SKM-1 (cell line): ENCODE results near the gene DDI1.

Experiments
- DNase-seq: peaks from one replicate; lab custom pipeline; 2025; ENCODE audit not compliant: unreplicated experiment; lab: John Stamatoyannopoulos, UW

DDI1 gene

GRCh38 chr11:104036588-104036987 lies at the start of gene DDI1:
DDI1 (plus strand) TSS chr11:104036640; CDS start chr11:104036823, 183 bp downstream.
- DNase-seq, result no peak

DNA sequence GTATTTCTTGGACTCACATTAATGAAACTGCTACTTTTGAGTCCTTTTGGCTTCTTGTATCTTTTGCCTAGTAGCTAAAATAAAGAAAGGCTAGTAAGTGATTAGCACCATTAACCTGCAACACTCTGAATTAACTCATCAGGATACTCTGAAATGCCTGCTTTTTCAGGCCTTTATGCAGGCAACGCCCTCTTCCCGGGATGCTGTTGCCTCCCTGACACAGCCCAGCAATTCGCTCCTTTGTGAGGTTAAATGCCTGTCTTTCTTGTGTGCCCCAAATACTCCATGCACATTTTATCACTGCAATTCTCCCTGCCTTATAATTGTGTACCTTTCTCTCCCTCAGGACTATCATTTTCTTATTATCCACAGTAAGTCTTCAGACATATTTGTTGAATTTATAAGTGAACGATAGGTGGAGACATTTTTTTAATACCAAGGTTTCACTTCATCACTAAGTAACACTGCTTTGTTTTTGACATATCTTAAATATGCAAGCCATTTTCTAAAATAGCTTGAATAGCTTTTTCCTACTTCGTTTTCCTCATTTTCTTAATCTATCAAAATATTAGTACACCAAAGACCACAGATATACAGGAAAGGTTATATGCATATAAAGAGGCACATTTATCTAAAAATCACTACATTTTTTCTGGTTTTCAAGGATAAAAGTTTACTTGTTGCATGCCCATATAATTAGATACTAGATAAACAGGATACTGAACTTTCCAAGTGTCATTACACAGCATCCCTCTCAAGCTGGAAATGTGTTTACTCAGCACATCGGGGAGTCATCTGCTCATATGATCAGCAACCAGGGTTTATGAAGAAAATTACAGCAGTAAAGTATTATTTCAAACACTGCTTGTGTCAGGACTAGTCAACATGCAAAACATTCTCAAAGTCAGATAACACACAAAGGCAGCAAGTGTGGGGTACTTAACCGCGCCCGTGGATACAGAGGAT lies 48.5 kb upstream of the DDI1 start:
- DNase-seq, result no peak

GRCh38 chr11:103988595-103988969 lies 47.9 kb upstream of the DDI1 start:
- DNase-seq, result no peak

- no peak for DNase-seq
These were observed 42.9 kb upstream of the DDI1 start for GRCh38 chr11:103993507-103993906.

DNA sequence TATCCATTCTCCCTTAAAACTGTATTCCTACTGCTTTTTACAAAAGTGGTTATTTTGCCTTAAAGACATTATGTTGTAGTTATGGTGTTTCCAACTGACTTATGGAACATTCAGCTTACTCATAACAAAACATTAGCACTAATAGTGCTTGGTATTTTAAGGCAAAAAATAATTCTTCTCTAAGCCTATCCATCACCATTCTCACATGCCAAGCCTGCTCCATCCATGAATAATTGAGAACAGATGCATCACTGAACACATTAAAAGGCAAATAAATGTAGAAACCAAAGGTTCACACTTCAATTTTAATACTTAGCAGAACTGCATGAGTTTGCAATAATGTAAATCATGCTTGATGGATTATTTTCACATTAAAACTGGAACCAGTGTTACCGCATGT lies 42.3 kb upstream of the DDI1 start:
- no peak for DNase-seq

DNA sequence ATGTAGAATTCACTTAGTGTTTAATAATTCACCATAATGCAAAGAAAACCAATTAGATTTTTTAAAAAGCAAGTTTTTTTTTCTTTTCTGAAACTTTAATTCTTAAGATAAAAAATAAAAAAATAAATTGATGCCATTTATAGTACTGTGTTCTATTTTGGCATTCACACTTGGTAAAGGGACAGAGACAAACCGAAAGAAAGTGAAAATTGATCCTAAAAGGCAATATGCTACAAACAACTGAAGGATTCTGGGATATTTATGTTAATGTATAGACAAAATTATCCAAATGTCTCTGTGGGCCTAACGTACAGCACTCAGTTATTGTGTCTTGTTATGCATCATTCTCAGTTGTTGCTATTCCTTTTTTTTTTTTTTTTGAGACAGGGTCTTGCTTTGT lies 41.9 kb upstream of the DDI1 start:
- no peak for DNase-seq

DNA sequence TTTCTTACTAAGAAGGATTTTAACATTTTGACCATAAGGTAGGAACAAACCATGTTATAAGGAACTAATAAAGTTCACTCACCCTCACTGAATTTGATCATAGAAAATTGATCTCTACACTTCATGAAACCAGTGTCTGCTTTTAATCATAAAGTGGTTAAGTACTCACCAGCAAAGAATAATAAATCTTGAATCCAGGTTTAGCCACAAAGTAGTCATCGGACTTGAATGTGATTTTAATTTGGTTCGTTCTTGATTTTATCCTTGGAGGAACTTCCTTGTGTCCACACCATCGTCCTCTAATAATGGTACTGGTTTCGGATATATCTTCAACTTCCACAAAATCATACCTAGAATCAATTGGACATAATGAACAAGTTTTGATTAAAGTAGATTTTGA lies 40.5 kb upstream of the DDI1 start:
- no peak for DNase-seq

DNA sequence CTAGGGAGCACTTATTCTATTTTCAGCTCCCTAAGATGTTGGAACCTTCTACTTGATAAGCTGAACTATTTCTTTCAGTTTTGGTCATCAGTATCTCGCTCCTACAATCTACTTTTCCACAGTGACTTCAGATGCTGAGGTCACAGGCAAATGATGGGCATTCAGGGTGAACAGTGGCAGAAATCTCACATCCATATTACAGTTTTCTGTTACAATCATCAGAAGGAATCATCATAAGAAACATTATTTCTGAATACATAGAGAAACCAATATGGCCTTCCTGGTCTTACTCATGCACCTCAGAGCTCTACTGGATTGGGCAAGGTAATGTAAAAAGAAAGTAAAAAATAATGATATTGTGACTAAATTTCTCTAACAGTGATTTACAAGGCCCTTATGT lies 39.4 kb upstream of the DDI1 start:
- no peak for DNase-seq

DNA sequence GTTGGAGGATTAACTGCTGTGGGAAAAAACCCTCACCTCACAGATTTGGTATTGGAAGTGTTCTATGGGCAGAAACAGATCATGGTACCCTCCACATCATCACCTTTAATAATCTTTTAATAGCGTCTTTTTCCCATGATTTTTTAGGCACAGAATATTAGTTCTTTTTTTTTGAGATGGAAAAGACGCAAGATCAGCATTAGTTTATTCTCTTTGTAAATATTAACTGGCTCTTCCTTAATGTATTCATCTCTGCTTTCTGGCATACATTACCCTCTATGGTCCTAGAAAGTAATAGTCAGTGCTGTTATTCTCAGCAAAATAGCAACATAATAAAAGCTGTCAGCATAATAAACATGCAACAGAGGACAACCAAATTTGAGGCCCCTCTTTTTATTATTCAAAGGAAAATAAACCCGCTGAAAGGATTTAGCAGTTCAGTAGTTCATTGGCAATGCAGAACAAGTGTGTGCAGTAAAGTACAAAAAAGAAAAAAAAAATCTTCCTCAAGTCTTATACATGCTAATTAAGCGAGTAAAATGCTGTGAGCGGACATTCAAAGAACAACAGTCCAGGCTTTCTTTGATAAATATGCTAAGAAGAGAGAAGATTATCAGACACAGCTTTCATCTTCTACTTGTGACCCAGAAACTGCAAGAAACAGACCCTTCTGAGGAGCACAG lies 37.5 kb upstream of the DDI1 start:
- DNase-seq, result no peak

GRCh38 chr11:104000798-104001197 lies 35.6 kb upstream of the DDI1 start:
- DNase-seq, result no peak

GRCh38 chr11:104001561-104002056 lies 34.8 kb upstream of the DDI1 start:
- DNase-seq, result no peak

DNA sequence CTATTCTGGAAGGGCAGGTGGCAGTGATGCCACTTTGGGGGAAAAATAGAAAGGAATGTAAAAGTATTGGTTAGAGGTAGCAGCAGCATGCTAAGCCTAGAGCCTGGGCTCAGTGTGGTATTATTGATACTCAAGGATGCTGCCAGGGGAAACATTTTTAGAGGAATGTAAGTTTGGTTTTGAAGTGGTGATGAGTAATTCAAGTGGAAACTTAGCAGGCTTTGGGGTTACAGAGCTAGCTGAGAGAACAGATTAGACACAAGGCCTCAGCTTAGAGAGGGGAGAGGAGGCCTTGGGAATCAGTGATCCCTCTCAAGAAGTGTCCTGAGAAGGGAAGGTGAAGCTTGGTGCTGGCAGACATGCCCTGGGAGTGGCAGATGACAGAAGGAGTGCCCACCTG lies 32.9 kb upstream of the DDI1 start:
- DNase-seq, result no peak

DNA sequence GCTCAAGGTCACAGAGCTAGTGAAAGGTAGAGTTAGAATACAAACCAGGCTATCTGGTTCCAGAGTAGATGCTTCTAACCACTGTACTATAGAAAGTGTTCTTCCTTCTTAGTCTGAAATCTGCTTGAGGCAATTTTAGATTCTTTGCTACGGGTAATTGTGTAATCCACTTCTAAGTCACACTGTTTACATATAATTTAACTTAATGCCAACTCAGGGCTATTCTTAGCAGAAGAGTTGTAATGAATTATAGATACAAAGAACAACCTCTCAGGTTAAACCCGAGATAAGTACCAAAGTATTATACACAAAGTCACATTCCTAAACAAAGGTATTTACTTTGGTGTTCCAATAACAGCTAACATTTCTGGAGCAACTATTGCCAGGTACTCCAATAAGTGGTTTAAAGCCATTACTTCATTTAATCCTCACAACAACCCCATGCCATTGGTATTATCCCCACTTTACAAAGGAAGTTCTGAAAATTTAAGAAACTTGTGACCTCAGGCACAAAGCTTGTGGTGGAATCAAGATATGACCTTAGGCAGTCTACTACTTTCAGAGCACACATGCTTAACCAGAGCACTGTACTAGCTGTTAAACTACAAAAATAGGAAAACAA lies 31.1 kb upstream of the DDI1 start:
- no peak for DNase-seq

GRCh38 chr11:104009744-104010143 lies 26.7 kb upstream of the DDI1 start:
- DNase-seq, result no peak

DNA sequence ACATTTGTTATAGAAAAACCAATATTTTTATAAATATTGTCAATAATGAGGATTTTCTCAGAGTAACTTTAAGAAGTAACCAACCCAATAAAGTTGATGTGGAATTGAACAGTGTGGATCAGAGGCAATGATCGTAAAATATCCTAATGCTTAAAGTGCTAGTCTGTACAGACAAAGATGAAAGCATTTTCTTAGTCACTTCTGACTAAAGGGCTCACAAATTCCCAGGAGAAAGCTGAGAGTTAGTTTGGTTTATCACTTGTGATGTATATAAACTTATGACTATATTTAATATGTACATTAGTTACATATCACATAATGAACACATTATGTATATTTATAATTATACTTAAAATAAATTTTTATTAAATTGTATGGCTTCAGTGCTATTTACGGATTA lies 25.4 kb upstream of the DDI1 start:
- no peak for DNase-seq

DNA sequence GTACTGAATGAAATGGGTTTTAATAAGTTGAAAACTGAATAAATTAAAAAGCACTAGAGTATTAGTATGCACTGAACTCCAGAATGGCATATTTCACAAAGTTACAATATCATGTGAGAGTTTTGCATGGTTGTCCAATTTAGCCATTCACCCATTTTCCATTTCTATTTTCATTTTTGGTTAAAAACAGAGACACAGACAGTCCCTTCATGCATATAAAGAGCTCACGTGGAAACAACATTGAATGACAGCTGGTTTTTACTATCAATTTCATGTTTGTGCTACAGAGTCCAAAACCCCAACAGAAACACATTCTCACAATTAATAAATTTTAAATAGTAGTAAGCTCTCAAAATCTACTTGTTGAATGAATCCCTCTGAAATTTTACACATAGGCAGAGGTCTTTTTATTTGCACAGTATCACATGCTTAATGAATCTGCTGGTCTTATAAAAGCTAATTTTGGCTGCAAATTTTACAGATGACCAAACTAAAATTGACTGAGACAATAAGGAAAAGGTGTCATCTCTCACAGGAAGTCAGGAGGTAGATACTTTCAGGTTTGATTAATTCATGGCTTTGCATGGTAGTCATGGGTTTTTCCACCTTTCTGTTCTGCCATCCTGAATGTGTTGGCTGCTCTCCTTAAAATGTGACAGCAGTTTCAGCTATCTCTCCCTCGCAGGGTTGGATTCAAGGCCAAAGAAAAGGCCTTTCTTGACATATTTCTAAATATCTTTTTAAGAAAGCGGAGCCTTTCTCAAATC lies 20.6 kb upstream of the DDI1 start:
- no peak for DNase-seq

DNA sequence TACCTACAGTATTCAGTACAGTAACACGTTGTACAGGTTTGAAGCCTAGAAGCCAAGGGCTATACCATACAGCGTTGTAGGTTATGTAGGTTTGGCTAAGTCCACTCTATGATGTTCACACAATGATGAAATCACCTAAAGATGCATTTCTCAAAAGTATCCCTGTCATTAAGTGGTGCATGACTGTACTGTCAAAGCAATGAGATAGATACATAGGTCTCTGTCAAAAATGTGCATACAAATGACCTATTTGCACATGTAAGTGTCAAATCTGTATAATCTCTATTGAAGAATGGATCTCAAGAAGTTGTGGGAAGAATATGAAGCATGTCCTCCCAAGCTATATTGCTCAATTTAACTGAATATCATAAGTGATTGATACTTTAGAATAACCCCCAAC lies 11.9 kb upstream of the DDI1 start:
- DNase-seq, result no peak

- no peak for DNase-seq
These were observed 7.8 kb upstream of the DDI1 start for GRCh38 chr11:104028476-104029263.

DNA sequence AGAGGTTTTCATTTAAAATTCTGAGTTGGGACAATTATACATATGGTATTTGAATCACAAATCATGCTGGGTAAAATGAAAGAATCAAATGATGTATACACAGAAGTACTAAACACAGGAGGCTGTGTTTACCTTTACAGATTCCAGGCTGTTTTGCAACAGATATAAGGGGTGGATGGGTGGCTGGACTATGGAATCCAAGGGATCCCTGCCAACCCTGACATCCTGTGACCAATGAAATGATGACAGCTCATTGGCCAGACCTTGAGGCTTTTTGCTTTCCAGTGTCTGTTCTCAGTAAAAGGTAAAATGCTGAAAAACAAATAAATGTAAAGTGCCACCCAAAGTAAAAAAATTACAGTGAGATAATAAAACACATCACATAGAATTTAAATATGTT lies 3.3 kb upstream of the DDI1 start:
- no peak for DNase-seq

DNA sequence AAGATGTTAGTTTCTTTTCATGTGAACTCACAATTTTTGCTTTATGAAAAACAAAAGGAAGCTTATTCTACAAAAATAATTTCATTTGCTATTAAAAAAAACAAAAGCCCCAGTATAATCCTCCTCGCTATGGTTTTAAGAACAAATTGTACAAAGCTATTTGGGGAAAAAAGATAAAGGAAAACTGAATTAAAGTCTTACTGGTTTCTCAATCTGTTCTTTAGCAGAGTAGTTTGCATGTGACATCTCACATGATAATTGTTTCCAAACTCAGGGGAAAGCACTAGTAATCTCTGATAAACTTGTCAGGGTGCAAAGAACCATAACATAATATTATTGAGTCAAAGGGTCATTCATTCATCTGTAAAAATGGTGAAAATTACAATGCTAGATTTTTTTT lies 2.9 kb upstream of the DDI1 start:
- no peak for DNase-seq
